Spinal cord (tissue), 10 donors: ENCODE results near the gene C13orf46. TPM values are rescaled to one million over a fixed set of nuclear protein-coding genes. Genes with fewer than 3 reads are reported as not detected.
"Not testable (repeated sequence)": the region's sequence is repeated elsewhere in the genome, so short reads cannot be mapped to it uniquely, and the experiment has no call there.

Experiments
- DNase-seq, 6 donors: peaks; one replicate each; pipeline versions ENCODE4 v3.0.0 to v3.0.0-alpha.2; 2013 to 2015; ENCODE audit warnings: low spot score in 6 of 6, low read depth in 4 of 6
- H3K27ac ChIP-seq: one replicate; pipeline ENCODE4 v1.5.1; 2013; ENCODE audit warnings: low read depth, low read length, control low read depth
- H3K27me3 ChIP-seq: one replicate; pipeline ENCODE4 v1.6.1; 2013; ENCODE audit warnings: low read length; ENCODE audit not compliant: control insufficient read depth, insufficient read depth
- H3K36me3 ChIP-seq: one replicate; pipeline ENCODE4 v1.6.1; 2013; ENCODE audit warnings: low read length; ENCODE audit not compliant: control insufficient read depth, insufficient read depth
- H3K4me1 ChIP-seq: one replicate; pipeline ENCODE4 v1.6.1; 2013; ENCODE audit warnings: low read length; ENCODE audit not compliant: control insufficient read depth, insufficient read depth
- H3K4me3 ChIP-seq: one replicate; pipeline ENCODE4 v1.5.1; 2013; ENCODE audit warnings: low read depth, low read length, control low read depth
- H3K9me3 ChIP-seq: one replicate; pipeline ENCODE4 v1.6.1; 2013; ENCODE audit warnings: low read length; ENCODE audit not compliant: control insufficient read depth, insufficient read depth
- WGBS: methylation state at CpG from one replicate; pipeline ENCODE4 v1.1.5; 2013; ENCODE audit warnings: missing lambda C conversion rate; ENCODE audit not compliant: insufficient coverage; 5-methylcytosine and 5-hydroxymethylcytosine counted together
- polyA plus RNA-seq, 2 donors: library from polyadenylated mRNA; unstranded; fragments of 120-200 nt; gene quantifications; one replicate each; pipeline ENCODE4 v1.2.1, GENCODE V29; 2013; ENCODE audit not compliant: insufficient read length in 2 of 2
- total RNA-seq, 2 donors: library from RNA; depleted of rRNA in 1 of 2; stranded (reverse); fragments of 120-200 nt in 1 of 2; fragments of >200 nt in 1 of 2; gene quantifications; one replicate each; pipeline versions ENCODE4 v1.2.3 to v1.2.4, GENCODE V29; 2013 to 2014
- donor health status: healthy.

C13orf46 gene
- total and polyA plus RNA-seq, 4 donors, result 0.20 to 1.1 (median 0.62) TPM

DNA sequence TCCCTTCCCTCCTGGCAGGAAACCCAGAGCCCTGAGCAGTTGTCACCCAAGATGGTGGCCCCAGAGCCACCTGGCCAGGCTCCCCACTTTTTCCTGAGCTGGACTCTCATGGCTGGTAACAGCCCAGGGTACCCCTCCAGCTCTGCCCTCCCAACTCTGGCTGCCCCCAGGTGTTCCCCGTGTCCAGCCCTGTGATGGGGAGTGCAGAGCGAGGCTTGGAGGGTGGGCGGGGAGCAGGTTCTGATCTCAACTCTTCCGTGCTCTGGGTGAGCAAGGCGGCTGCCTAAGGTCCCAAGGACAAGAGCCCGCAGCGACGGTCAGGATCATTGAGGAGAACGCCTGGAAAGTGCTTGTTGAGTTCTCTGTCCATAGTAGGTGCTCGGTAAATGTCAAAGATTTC is 55.3 kb downstream of the C13orf46 start:
- no peak for DNase-seq
- Histone ChIP-seq H3K4me1 (no peaks in the 10 kb centered on the region), H3K27ac (no peak overlapping the region), H3K27me3 (no peaks in the 10 kb centered on the region), H3K36me3 (no peaks in the 10 kb centered on the region), H3K4me3 (no peak overlapping the region), H3K9me3 (peaks cover 7% of the 10 kb centered on the region)
- WGBS, result 96% methylated on average over 10 of the region's 10 CpGs

DNA sequence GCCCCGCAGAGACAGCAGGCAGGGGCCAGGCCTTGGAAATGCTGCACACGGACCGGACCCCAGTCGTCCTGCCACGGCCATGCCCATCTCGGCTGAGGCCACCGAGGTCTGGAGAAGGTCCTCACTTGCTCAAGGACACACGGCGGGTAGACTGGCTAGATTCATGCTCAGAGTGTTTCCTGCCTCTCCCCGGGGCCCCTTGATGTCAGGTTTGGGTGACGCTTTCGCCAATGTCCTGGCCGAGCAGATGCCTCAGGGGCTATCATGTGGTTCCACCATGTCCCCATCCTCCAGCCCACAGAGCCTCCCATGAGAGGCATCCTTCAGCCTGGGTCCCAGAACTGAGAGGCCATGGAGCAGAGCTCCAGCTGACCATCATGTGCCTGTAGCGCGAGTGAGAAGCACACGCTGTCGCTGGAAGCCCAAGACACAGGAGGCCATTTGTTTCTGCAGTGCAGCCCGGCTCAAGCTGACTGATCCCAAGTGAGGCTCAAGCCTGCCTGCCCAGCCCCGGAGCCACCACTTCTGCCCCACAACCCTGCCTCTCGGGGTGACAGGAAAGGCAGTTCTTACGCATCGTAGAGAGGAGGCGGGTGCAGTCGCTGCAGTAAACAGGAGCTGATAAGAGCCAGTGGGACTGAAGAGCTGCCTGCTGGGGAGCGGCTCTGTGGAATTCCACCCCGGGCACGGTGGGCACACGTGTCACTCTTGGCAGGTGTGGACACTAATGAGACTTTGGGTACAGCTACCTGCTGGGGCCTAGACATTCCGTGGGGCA is 56.1 kb downstream of the C13orf46 start:
- DNase-seq, result no peak
- 88% methylated on average over 29 of the region's 29 CpGs for WGBS
- no peak overlapping the region for H3K4me3 ChIP-seq
- no peaks in the 10 kb centered on the region for H3K36me3 ChIP-seq
- H3K4me1 ChIP-seq, result no peaks in the 10 kb centered on the region
- peaks cover 7% of the 10 kb centered on the region for H3K9me3 ChIP-seq
- no peak overlapping the region for H3K27ac ChIP-seq
- no peaks in the 10 kb centered on the region for H3K27me3 ChIP-seq

DNA sequence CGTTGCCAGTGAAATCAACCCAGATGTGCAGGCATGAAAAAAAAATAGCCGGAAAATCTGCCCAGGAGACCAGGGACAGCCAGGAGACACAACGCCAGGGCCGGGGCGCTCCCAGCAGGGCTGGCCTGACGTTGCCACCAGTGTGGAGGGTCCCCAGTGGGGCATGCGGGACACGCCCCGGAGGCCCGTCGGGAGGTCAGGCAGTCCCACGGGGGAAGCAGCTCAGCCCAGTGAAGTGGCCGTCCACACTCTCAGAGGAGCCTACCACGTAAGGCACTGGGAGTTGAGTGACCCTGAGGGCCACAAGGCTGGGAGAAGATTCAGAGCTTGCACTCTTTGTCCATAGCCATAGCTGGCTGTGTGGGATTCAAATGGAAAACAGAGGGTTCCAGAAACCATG is 56.8 kb downstream of the C13orf46 start:
- Histone ChIP-seq H3K9me3 (peaks cover 3% of the 10 kb centered on the region), H3K27ac (no peak overlapping the region), H3K27me3 (no peaks in the 10 kb centered on the region), H3K4me3 (no peak overlapping the region), H3K4me1 (no peaks in the 10 kb centered on the region), H3K36me3 (no peaks in the 10 kb centered on the region)
- 76% methylated on average over 14 of the region's 14 CpGs for WGBS
- no peak for DNase-seq

DNA sequence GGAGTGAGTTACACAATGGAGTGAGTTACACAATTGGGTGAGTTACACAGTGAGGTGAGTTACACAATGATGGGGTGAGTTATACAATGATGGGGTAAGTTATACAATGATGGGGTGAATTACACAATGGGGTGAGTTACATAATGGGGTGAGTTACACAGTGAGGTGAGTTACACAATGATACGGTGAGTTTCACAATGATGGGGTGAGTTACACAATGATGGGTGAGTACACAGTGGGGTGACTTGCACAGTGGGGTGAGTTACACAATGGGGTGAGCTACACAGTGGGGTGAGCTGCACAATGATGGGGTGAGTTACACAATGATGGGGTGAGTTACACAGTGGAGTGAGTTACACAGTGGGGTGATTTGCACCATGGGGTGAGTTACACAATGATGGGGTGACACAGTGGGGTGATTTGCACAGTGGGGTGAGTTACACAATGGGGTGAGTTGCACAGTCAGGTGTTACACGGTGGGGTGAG is 57.5 kb downstream of the C13orf46 start:
- Histone ChIP-seq H3K36me3 (no peaks in the 10 kb centered on the region), H3K27ac (no peak overlapping the region), H3K27me3 (no peaks in the 10 kb centered on the region), H3K4me1 (no peaks in the 10 kb centered on the region), H3K9me3 (no peaks in the 10 kb centered on the region), H3K4me3 (no peak overlapping the region)
- 80% methylated on average over 1 of the region's 2 CpGs for WGBS
- no peak for DNase-seq

DNA sequence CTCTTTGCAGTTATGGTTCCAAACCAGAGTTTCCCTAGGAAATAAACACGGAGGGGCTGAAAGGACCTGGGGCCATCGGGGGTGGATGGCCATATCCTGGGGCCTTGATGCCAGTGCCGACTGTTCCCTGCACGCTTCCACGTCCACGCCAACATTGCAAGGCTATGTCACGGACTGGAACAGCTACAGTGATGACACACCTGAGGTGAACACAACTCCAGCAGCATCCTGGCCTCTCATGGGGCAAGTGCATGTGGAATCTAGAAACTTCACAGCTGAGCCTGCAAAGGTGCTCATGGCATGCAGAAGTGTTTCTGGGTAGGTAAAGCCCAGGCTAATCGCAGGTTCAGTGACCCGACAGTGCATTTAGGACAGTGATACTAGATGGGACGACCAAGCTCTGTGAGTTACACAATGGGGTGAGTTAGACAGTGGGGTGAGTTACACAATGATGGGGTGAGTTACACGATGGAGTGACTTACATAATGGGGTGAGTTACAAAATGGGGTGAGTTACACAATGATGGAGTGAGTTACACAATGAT is 58.0 kb downstream of the C13orf46 start:
- Histone ChIP-seq H3K9me3 (no peaks in the 10 kb centered on the region), H3K4me1 (no peaks in the 10 kb centered on the region), H3K27ac (no peak overlapping the region), H3K4me3 (no peak overlapping the region), H3K36me3 (no peaks in the 10 kb centered on the region), H3K27me3 (no peaks in the 10 kb centered on the region)
- no peak for DNase-seq
- WGBS, result 95% methylated on average over 11 of the region's 11 CpGs

- Histone ChIP-seq H3K27me3 (no peaks in the 10 kb centered on the region), H3K27ac (no peak overlapping the region), H3K4me3 (no peak overlapping the region), H3K4me1 (no peaks in the 10 kb centered on the region), H3K9me3 (no peaks in the 10 kb centered on the region), H3K36me3 (no peaks in the 10 kb centered on the region)
- 62% methylated on average over 19 of the region's 21 CpGs for WGBS
- no peak for DNase-seq
Measured at GRCh38 chr13:113915012-113915763, 58.7 kb downstream of the C13orf46 start.

- H3K36me3 ChIP-seq, result no peaks in the 10 kb centered on the region
- 85% methylated on average over 22 of the region's 24 CpGs for WGBS
- H3K4me1 ChIP-seq, result no peaks in the 10 kb centered on the region
- no peaks in the 10 kb centered on the region for H3K9me3 ChIP-seq
- no peaks in the 10 kb centered on the region for H3K27me3 ChIP-seq
- no peak overlapping the region for H3K4me3 ChIP-seq
- no peak overlapping the region for H3K27ac ChIP-seq
- DNase-seq, result no peak
Measured at GRCh38 chr13:113914333-113915011, 59.4 kb downstream of the C13orf46 start.

DNA sequence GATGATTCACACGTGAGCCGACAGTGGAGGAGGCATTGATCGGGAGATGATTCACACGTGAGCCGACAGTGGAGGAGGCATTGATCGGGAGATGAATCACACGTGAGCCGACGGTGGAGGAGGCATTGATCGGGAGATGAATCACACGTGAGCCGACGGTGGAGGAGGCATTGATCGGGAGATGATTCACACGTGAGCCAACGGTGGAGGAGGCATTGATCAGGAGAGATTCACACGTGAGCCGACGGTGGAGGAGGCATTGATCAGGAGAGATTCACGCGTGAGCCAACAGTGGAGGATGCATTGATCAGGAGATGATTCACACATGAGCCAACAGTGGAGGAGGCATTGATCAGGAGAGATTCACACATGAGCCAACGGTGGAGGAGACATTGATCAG is 60.0 kb downstream of the C13orf46 start:
- H3K4me3 ChIP-seq, H3K9me3 ChIP-seq, H3K27me3 ChIP-seq, H3K4me1 ChIP-seq, DNase-seq, H3K27ac ChIP-seq, H3K36me3 ChIP-seq: not testable (repeated sequence)
- WGBS, result 94% methylated on average over 21 of the region's 22 CpGs

GRCh38 chr13:113913408-113913807 is 60.5 kb downstream of the C13orf46 start:
- not testable (repeated sequence) for DNase-seq, H3K27me3 ChIP-seq, H3K4me1 ChIP-seq, H3K36me3 ChIP-seq, H3K27ac ChIP-seq, H3K9me3 ChIP-seq, H3K4me3 ChIP-seq
- WGBS, result 92% methylated on average over 3 of the region's 8 CpGs
